T-helper 1 cell treated with Interleukin-12 subunit alpha and Interleukin-12 subunit beta and Interleukin-4 antibody, amounts not matched to agents 30 ng/mL and 1 ng/mL, for 36 hours (primary cell): Measurements from ENCODE around the gene CEP135. TPM values are rescaled to one million over a fixed set of nuclear protein-coding genes. Genes with fewer than 3 reads are reported as not detected.
"Not testable (repeated sequence)": the region's sequence is repeated elsewhere in the genome, so short reads cannot be mapped to it uniquely, and the experiment has no call there.

ENCODE experiments used
- intact Hi-C: fragments of 100-400 bp; cut with micrococcal nuclease; formaldehyde crosslinking; loops from one replicate; pipeline ENCODE4 v1.15.1; 2024
- total RNA-seq: library from RNA; stranded (reverse); gene quantifications from 2 replicates; pipeline ENCODE4 v1.2.3, GENCODE V29; 2022

The CEP135 gene, protein sequence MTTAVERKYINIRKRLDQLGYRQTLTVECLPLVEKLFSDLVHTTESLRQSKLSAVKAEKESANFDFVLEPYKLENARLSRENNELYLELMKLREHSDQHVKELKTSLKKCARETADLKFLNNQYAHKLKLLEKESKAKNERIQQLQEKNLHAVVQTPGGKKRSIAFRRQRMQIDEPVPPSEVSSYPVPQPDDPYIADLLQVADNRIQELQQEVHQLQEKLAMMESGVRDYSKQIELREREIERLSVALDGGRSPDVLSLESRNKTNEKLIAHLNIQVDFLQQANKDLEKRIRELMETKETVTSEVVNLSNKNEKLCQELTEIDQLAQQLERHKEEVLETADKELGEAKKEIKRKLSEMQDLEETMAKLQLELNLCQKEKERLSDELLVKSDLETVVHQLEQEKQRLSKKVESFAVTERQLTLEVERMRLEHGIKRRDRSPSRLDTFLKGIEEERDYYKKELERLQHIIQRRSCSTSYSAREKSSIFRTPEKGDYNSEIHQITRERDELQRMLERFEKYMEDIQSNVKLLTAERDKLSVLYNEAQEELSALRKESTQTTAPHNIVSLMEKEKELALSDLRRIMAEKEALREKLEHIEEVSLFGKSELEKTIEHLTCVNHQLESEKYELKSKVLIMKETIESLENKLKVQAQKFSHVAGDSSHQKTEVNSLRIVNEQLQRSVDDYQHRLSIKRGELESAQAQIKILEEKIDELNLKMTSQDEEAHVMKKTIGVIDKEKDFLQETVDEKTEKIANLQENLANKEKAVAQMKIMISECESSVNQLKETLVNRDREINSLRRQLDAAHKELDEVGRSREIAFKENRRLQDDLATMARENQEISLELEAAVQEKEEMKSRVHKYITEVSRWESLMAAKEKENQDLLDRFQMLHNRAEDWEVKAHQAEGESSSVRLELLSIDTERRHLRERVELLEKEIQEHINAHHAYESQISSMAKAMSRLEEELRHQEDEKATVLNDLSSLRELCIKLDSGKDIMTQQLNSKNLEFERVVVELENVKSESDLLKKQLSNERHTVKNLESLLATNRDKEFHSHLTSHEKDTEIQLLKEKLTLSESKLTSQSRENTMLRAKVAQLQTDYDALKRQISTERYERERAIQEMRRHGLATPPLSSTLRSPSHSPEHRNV
- total RNA-seq: 21.7 and 23.9 TPM in 2 replicates

DNA sequence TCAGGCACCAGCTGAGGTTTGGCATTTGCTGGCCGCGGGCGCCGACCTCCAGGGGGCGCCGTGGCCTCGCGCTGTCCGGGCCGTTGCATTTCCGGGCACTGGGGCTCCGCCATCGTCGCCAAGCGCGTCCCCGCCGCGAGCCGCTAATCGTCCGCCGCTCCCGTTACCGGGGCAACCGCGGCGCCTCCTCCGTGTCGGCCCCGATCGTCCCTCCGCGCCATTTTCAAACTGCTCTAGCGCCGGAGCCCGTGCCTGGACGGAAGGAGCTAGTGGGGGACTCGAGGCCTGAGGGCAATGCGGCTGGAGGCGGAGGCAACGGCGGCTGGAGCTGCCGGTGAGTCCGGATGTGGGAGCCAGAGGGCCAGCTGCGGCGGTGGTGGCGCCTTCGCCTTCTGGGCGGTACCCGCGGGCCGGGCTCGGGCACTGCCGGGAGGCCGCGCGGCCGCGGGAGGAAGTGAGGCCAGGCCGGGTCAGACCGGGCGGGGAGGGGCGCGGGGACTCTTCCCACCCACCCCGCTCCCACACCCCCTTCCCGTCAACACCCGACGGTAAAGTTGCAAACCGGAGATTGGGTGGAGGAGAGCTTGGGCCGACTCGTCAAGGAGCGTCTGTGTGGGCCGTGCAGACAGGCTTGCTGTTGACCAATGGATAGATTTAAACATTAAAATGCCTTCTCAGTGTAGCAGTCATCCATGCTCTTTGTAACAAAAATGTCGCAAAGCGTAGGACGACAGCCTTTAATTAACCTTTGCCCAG, at the start of gene CEP135:
CEP135 (plus strand) TSS at position 220 of the 756 bp plus-strand sequence. CDS start 3,186 bp downstream, outside the sequence.
- intact Hi-C loops: loop anchor here (1.0 to 5.0 kb wide), 18 partner anchors 42 to 1028 kb away; partner anchors contain the start of genes AASDH, CLOCK, EXOC1 and NOA1

DNA sequence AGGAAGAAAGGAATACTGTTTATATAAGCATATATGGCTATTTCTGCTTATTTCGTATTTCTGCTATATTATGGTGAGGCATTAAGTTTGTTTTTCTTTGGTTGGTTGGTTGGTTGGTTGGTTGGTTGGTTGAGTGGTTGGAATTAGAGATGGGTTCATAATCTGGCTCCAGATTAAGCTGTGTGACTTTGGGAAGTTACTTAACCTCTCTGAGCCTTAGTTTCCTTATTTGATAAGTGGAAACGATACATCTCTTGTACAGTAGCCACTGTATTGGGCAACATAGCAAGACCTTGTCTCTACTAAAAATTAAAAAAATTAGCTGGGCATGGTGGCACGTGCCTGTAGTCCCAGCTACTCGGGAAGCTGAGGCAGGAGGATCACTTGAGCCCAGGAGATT, 46.1 kb upstream of the CEP135 start:
- intact Hi-C loops: loop anchor here (5.0 kb wide), 1 partner anchor 400 kb away; no protein-coding TSS in a partner anchor

DNA sequence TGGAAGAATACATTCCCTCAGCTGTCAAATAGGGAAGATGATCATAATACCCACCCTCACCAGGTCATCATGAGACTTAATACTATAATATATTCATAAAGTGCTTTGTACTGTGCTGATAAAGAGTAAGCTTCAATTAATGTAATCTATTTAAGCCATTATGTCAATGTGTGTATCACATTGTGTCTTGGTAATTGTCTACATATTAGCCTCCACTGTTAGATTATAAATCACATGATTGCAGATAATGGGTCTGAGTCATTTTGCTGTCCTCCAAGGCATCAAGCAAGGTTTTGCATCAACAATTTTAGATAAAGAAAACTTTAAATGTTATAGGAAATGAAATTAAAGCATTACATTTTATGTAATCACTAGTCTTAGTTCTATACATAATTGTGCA, 45.2 kb upstream of the CEP135 start:
- intact Hi-C loops: loop anchor here (5.0 kb wide), 1 partner anchor 399 kb away; no protein-coding TSS in a partner anchor

DNA sequence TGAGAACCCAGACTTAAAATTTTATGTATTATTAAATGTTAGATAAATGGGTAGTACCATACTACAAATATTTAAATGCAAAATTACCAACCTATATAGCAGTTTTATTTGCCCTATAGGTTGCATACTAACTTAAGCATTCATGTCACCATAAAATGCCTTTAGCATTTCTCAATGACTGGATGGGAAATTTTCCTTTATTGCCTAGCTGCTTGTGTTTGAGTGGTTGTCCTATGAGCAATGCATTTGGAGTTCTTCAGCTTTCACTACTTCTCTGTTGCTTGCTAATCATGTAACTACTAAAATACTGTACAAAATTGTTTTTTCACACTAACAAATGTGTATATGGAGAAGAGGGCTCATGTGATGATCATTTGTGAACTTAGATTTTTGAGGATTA, 44.2 kb upstream of the CEP135 start:
- intact Hi-C loops: loop anchor here (5.0 kb wide), 1 partner anchor 398 kb away; no protein-coding TSS in a partner anchor

DNA sequence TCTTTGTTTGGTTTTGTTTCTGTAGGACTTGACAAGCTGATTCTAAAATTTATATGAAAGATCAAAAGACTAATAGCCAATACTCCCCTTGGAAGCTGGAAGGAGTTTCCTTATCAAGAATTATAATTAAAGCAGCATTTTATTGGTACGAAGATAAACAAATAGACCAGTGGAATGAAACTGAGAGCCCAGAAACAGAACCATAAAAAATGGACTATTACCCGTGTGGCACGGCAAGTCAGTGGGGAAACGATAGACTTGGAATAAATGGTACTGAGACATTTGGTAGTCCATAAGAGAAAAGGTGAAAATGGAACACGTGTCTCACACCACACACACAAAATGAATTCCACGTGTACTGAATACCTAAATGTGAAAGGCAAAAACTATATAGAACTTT, 42.4 kb upstream of the CEP135 start:
- intact Hi-C loops: loop anchor here (2.0 to 5.0 kb wide), 2 partner anchors 54 to 359 kb away; partner anchors contain the start of genes CLOCK and EXOC1

DNA sequence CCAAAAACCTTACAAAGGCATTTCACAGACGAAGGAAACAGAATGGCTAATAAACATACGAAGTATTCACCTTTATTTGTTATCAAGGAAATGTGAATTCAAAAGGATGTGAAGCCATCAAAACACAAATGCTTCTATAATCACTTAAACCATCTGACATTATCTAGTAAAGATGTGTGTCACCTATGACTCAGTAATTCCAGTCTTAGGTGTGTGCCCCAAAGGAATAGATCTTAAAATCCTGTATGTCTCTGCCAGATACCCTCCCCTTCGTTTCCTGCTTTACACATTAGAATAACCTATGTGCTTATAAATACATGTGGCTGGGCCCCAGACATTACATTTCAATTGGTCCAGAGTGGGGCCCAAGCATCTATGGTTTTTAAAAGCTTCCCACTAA, 41.8 kb upstream of the CEP135 start:
- intact Hi-C loops: loop anchor here (1.0 to 5.0 kb wide), 3 partner anchors 41 to 360 kb away; partner anchors contain the start of genes CEP135, CLOCK and EXOC1

DNA sequence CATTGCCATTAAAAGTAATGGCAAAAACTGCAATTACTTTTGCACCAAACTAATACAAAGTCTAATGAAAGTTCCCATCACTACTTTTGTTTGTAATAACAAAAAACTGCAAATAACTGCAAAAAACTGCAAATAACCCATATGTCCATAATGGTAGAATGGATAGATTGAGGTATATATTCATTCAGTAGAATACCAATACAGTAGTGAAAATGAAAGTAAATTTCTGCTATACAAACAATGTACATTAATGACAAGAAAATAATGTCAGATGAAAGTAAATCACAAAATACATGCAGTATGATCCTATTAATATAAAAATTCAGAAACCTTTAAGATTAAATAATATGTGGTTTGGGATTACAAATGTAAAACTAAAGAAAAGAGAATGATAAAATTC, 41.3 kb upstream of the CEP135 start:
- intact Hi-C loops: loop anchor here (1.0 to 5.0 kb wide), 3 partner anchors 41 to 360 kb away; partner anchors contain the start of genes CEP135, CLOCK and EXOC1

DNA sequence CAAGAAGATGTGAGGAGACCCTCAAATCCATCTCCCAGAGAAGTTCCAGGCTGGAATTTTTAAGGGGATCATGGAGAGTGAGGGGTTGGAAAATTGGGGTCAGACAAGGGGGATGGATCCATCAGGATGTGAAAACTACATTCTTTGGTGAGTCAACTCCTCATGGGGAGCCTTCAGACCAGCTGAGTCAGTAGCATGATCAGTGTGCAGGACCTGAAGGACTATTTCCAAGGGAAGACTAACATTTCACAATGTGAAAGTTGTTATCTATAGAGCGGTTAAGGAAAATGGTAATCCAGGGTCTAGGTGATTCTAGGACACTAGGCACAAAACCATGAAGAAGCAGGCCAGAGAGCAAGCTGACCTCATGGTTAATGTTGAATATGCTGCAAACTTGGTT, 38.6 kb upstream of the CEP135 start:
- intact Hi-C loops: no loop called here

DNA sequence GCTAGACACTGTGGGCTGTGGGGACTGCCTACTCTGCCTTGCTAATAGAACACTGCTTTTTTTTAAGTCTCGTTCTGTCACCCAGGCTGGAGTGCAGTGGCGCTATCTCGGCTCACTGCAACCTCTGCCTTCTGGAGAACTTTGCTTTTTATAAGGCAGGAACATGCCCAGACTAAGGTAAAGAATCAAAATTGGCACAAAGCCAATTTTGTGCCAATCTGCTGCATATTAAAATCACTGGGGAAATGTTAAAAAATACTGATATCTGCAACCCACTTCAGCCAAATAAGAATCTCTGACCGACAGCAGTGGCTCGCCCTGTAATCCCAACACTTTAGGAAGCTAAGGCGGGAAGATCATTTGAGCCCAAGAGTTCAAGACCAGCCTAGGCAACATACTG, 36.5 kb upstream of the CEP135 start:
- intact Hi-C loops: no loop called here

DNA sequence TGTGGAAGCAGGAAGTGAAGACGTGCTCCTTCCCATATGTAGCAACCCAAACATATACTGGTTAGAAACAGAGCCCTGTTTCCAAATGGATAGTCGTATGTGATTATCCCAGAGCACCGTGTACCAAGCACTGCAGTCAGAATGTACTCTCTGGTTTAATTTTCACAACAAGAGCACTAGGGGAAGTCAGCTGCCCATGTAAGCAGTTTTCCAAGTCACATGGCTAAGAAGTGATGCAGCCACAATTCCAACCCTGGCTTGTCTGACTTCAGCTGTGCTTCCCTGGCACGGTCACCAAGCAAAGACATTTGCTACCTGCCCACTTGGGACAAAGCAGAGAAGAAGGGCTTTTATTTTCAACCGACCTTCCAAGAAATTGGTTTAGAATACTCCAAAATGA, 28.2 kb upstream of the CEP135 start:
- intact Hi-C loops: no loop called here

DNA sequence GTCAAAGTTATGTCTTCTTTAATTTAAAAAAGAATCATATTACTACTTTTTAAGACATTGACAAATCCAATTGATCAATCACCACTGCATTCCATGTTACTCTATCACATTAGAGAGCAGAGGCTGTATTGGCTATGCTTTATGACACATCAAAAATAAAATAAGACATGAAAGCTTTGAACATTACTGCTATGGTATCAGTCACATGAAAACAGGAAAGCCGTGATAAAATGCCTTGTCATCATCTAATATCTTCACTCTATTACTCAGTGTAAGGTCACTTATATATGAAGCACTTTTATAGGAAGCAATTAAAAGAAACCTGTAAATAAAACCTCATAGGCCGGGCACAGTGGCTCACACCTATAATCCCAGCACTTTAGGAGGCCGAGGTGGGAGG, 27.7 kb upstream of the CEP135 start:
- intact Hi-C loops: no loop called here

DNA sequence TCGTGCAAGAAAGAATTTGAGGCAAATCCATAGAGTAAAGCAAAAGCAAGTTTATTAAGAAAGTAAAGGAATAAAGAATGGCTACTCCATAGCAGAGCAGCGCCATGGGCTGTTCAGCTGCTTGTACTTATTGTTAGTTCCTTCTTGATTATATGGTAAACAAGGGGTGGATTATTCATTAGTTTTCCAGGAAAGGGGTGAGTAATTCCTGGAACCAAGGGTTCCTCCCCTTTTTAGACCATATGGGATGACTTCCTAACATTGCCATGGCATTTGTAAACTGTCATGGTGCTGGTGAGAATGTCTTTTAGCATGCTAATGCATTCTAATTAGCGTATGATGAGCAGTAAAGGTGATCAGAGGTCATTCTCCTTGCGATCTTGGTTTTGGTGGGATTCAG, 23.5 kb upstream of the CEP135 start:
- intact Hi-C loops: no loop called here

DNA sequence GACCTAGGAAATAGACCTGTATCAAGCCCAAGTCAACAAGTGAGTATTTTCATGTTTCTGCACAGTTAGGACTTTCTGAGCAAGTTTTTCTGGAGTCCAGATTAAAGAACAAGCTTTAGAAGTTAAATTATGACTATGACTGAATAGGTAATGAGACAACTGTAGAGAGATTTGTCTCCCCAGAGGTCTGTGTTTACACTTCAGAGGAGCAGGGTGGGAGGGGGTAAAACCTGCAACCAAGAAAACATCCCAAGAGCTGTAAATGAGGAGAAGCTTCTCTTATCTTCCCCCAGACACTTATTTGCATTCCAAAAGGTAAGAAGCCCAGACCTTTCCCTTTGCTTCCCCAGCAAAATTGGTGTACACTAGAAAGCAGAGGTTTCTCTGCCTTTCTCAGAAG, 22.1 kb upstream of the CEP135 start:
- intact Hi-C loops: no loop called here

DNA sequence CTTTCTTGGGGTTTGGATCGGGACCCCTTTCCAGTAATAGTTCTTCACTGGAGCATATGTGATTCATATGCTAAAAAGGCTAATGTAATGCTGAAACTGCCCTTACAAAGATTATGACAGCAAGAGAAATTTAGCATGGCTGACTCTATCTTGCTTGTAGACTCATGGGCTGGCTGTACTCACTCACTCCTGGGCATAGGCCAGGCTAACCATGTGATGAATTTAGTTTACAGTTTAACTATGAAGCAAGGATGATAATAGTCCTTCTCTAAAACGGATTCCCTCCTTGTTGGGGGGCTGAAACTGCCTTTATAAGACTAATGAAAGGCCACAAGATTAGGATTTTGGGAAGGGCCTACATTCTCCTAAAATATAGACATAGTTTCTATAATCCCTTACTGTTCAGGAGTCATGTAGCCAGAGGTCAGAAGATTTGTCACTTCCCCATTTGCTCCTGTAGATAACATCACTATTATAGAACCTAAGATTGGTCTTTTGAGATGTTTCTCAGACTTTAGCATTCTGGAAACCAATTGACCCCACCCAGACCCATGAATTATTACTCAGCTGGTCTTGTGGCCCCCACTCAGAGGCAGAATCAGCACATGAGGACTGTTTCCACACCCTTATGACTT, 20.8 kb upstream of the CEP135 start:
- intact Hi-C loops: no loop called here

DNA sequence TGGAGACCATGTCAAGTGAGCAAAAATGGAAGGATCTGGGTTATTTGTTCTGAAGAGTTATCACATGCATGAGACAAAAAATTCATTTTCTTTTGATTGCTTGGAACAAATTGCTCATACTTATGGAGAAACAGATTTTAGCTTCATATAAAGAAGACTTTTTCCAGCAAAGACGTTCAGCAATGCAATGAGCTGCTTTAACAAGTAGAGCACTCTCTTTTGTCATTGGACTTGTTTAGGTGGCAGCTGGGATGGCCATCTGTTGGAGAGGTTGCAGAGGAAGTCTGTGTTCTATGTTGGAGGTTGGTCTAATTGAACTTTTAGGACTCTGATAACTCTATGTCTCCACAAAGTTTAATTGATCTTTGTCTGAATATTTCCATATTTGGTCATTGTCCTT, 19.9 kb upstream of the CEP135 start:
- intact Hi-C loops: no loop called here

DNA sequence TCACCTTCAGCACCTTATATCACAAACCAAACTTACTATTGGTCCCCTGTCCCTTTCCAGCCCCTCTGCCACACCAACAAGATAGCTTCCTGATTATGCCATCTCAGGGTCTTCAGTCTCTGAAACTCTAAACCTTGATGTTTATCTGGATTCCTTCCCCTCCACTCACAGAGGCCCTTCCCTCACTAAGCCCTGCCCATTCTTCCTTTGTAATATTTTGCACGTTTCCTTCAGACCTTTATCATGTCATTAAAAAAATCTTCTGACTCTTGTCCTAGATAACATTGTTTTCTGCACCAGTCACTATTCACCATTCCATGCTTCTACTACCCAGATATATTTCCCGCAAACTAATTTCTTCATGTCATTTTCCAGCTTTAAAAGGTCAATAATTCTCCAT, 17.7 kb upstream of the CEP135 start:
- intact Hi-C loops: no loop called here

DNA sequence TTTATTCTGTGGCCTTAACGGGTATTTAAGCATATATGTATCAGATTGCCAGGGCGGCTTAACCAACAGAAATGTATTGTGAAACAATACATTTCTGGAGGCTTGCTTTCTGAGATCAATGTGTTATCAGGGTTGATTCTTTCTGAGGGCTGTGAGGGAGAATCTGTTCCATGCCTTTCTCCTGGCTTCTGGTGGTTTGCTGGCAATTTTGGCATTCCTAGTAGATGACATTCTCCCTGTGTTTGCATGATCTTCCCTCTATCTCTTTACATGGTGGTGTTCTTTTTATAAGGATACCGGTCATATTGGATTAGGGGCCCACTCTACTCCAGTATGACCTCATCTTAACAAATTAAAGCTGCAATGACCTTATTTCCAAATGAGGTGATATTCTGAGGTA, 16.9 kb upstream of the CEP135 start:
- intact Hi-C loops: no loop called here

DNA sequence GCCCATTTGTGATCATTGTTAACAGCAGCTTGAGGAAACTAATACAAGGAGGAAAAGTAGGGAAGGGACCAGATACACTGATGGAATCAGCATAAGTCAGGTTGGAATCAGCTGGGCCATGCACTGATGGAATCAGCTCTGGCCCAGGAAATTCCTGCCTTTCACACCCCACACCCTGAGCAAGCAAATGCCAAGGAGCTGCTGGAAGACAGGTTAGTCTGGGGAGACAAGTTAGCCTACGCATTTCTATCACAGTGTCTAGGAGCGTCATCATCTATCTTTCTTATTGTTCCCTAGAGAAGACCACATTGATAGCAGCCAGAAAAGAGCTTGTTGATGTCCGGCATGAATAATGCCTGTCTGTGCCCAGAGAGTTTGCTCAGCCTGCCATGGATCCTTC, 16.2 kb upstream of the CEP135 start:
- intact Hi-C loops: no loop called here

DNA sequence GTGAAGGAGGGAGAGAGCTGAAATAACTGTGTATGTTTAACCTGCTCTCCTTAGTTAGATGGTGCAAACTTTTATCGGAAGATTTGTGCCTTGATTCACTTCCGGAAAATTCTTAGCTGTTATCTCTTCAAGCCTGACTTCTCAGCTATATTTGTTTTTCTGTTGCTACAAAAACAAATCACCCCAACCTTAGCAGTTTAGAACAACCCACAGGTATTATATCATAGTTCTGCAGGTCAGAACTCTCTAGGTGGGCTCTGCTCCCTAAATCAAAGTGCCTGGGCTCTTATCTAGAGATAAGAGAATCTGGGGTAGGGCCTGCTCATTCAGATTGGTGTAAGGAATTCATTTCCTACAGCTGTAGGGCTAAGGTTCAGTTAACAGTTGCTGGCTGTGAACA, 15.1 kb upstream of the CEP135 start:
- intact Hi-C loops: no loop called here

DNA sequence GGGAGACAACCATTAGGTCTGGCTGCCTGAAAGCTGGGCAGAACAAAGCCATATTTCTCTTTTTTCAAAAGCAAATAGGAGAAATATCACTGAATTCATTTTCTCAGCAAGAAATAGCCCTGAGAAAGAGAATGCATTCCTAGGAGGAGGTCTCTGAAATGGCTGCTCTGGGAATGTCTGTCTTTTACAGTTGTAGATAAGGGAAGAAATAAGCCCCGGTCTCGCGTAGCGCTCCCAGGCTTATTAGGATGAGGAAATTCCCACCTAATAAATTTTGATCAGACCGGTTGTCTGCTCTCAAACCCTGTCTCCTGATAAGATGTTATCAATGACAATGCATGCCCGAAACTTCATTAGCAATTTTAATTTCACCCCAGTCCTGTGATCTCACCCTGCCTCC, 12.8 kb upstream of the CEP135 start:
- intact Hi-C loops: not testable (repeated sequence)
